IgD-negative memory B cell (primary cell): ENCODE results near the gene TUBAL3. TPM values are rescaled to one million over a fixed set of nuclear protein-coding genes. Genes with fewer than 3 reads are reported as not detected.

Experiments
- H3K27ac Mint-ChIP-seq, 3 donors: one replicate each; pipeline ENCODE4 v1.8.0; 2020 to 2022; ENCODE audit warnings: mild to moderate bottlenecking in 3 of 3, mixed read lengths in 3 of 3, moderate library complexity in 1 of 3
- H3K27me3 Mint-ChIP-seq: one replicate; pipeline ENCODE4 v1.8.0; 2021; ENCODE audit warnings: mixed read lengths
- H3K36me3 Mint-ChIP-seq: one replicate; pipeline ENCODE4 v1.8.0; 2020; ENCODE audit warnings: mild to moderate bottlenecking, mixed read lengths
- H3K4me1 Mint-ChIP-seq, 3 donors: one replicate each; pipeline ENCODE4 v1.8.0; 2020 to 2022; ENCODE audit warnings: mixed read lengths in 3 of 3, mild to moderate bottlenecking in 1 of 3
- H3K4me3 Mint-ChIP-seq, 4 donors: one replicate each; pipeline ENCODE4 v1.8.0; 2020 to 2022; ENCODE audit warnings: mild to moderate bottlenecking in 4 of 4, mixed read lengths in 4 of 4, moderate library complexity in 3 of 4
- H3K9me3 Mint-ChIP-seq, 3 donors: one replicate each; pipeline ENCODE4 v1.8.0; 2020 to 2021; ENCODE audit warnings: mixed read lengths in 3 of 3, mild to moderate bottlenecking in 1 of 3
- polyA plus RNA-seq: library from polyadenylated mRNA; unstranded; fragments of 300-500 nt; fragmentation: Illumina TruSeq; gene quantifications from one replicate; pipeline ENCODE4 v1.2.3, GENCODE V29; 2021

Gene TUBAL3
- polyA plus RNA-seq, 1 donor from 2014 or later: not detected

DNA sequence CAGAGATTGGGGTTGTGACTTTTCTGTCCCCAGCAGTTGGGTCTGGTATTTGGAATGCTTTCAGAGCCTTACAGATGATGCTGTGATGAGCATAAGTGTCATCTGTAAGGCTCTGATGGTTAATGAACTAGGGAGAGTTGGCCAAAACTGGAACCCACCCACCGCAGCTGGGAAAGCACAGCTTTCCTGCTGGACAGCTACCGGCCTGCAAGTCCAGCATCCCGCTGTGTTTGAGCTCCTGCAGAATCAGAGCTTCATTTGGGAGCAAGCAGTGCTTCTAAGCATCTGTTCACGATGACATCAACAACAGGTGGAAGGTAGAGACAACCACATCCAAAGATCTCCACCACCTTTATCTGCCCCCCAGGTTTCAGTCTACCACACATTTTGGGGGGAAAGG lies 28.2 kb downstream of the TUBAL3 start:
- Mint-ChIP-seq H3K27me3 (peaks cover 5% of the 10 kb centered on the region), H3K4me3 (no peak overlapping the region), H3K4me1 (no peaks in the 10 kb centered on the region), H3K36me3 (peaks cover 2% of the 10 kb centered on the region), H3K27ac (no peak overlapping the region), H3K9me3 (peaks cover 0 to 6% (median 0%) of the 10 kb centered on the region in 3 donors)

- Mint-ChIP-seq H3K27me3 (peaks cover 5% of the 10 kb centered on the region), H3K27ac (no peak overlapping the region), H3K4me1 (no peaks in the 10 kb centered on the region)
Observed at GRCh38 chr10:5373891-5374611, 30.6 kb downstream of the TUBAL3 start.

GRCh38 chr10:5373307-5373706 lies 31.3 kb downstream of the TUBAL3 start:
- Mint-ChIP-seq H3K27ac (no peak overlapping the region), H3K9me3 (peaks cover 0 to 6% (median 2%) of the 10 kb centered on the region in 3 donors), H3K27me3 (peaks cover 5% of the 10 kb centered on the region), H3K36me3 (peaks cover 2% of the 10 kb centered on the region), H3K4me3 (no peak overlapping the region), H3K4me1 (no peaks in the 10 kb centered on the region)

More at GRCh38 chr10:5373891-5374611, 30.6 kb downstream of the TUBAL3 start:
- Mint-ChIP-seq H3K36me3 (peaks cover 2% of the 10 kb centered on the region), H3K9me3 (peaks cover under 1 to 6% (median 2%) of the 10 kb centered on the region in 3 donors), H3K4me3 (no peak overlapping the region)

DNA sequence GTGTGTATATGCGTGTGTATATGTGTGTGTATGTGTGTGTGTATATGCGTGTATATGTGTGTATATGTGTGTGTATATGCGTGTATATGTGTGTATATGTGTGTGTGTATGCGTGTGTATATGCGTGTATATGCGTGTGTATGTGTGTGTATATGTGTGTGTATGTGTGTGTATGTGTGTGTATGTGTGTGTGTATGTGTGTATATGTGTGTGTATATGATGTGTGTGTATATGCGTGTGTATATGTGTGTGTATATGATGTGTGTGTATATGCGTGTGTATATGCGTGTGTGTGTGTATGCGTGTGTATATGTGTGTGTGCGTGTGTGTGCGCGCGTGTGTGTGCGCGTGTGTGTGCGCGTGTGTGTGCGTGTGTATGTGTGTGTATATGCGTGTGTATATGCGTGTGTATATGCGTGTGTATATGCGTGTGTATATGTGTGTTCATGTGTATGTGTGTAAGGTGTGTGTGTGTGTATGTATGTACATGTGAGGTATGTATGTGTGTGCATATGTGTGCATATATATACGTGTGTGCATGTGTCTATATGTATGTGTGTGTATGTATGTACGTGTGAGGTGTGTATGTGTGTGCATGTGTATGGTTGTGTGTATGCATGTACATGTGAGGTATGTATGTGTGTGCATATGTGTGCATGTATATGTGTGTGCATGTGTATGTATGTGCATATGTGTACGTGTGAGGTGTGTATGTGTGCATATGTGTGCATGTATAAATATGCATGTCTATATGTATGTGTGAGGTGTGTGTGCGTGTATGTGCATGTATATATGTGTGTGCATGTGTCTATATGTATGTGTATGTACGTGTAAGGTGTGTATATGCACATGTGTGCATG lies 33.9 kb downstream of the TUBAL3 start:
- Mint-ChIP-seq H3K36me3 (peaks cover 2% of the 10 kb centered on the region), H3K27ac (no peak overlapping the region), H3K4me3 (no peak overlapping the region), H3K27me3 (peaks cover 4% of the 10 kb centered on the region), H3K4me1 (no peaks in the 10 kb centered on the region), H3K9me3 (peaks cover 0 to 6% (median 2%) of the 10 kb centered on the region in 3 donors)

DNA sequence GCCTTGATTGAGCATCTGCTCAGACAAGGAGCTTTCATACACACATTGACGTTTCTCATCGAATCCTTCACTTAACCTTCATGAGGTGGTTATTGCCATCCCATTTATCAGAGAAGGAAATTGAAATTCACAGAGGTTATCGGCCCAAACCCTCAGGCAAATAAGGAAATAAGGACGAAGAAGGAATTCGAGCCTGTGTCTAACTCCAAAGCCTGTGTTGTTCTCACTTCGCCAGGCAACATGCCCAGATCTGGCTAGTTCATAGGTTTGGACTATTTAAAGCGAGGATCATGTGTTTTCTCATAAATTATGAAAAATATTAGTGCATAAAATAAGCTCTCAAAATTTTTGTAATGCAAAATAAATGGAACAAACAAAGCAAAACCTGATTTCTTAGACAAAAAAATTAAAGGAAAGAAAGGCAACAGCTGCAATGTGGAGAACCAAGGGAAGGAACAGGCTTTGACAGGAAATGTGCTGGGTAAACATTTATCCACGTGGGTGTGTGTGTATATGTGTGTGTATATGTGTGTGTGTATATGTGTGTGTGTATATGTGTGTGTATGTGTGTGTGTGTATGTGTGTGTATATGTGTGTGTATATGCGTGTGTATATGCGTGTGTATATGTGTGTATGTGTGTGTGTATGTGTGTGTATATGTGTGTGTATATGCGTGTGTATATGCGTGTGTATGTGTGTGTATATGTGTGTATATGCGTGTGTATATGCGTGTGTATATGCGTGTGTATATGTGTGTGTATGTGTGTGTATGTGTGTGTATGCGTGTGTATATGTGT lies 35.1 kb downstream of the TUBAL3 start:
- peaks cover 2% of the 10 kb centered on the region for H3K36me3 Mint-ChIP-seq
- H3K9me3 Mint-ChIP-seq: peaks cover 0 to 6% (median 2%) of the 10 kb centered on the region in 3 donors
- H3K4me3 Mint-ChIP-seq: no peak overlapping the region
- H3K27ac Mint-ChIP-seq: no peak overlapping the region
- no peaks in the 10 kb centered on the region for H3K4me1 Mint-ChIP-seq
- peaks cover 4% of the 10 kb centered on the region for H3K27me3 Mint-ChIP-seq

DNA sequence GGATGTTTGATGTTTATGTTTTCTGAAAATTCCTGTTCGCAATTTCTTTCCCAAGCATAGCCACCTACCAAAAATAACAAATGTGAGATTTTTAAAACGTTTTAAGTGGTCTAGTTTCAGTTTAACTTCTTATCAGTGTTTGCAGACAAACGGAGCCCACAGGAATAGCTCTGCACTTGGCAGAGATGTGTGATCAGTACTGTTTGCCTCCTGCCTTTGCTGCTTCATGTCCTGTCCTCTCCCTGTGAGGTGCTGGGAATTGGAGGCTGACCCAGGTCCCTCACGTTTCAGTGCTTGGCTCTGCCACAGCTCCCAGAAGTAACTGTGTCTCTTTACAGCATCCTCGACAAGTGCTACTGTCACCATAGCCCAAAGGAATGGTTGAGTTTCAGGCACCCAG lies 38.7 kb downstream of the TUBAL3 start:
- H3K9me3 Mint-ChIP-seq: peaks cover 0 to 4% (median under 1%) of the 10 kb centered on the region in 3 donors
- H3K4me1 Mint-ChIP-seq: no peaks in the 10 kb centered on the region
- H3K27ac Mint-ChIP-seq: no peak overlapping the region
- peaks cover 2% of the 10 kb centered on the region for H3K36me3 Mint-ChIP-seq
- H3K4me3 Mint-ChIP-seq: no peak overlapping the region
- H3K27me3 Mint-ChIP-seq: peaks cover 4% of the 10 kb centered on the region

GRCh38 chr10:5364890-5365338 lies 39.7 kb downstream of the TUBAL3 start, which contains the start of gene UCN3:
Gene UCN3 (plus strand): TSS chr10:5364966. CDS start chr10:5373721, 8,755 bp downstream.
- no peaks in the 10 kb centered on the region for H3K4me1 Mint-ChIP-seq
- H3K4me3 Mint-ChIP-seq: no peak within 1 kb of the TSS
- peaks cover 4% of the 10 kb centered on the region for H3K27me3 Mint-ChIP-seq
- peaks cover 2% of the 10 kb centered on the region for H3K36me3 Mint-ChIP-seq
- no peak within 1 kb of the TSS for H3K27ac Mint-ChIP-seq
- no peaks in the 10 kb centered on the region for H3K9me3 Mint-ChIP-seq

DNA sequence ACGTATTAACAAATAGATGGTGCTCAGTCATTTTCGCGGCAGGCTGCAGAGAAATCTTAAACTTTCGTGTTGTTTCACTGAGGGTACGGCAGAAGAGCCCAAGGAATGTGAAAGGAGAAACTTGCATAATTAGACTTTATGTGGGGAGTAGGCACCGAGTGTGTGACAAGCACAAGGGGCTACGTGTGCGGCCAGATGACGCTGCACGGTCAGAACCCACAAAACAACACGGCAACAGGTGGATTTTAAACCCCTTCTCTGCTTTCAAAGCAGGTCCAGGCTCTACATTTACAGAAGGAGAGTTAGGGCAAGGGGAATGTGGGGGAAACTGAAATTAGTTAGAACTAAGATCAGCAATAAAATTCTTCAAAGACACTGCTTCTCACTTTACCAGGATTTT lies 40.3 kb downstream of the TUBAL3 start:
- no peak overlapping the region for H3K27ac Mint-ChIP-seq
- H3K36me3 Mint-ChIP-seq: peaks cover 2% of the 10 kb centered on the region
- H3K27me3 Mint-ChIP-seq: peaks cover 4% of the 10 kb centered on the region
- H3K4me1 Mint-ChIP-seq: no peaks in the 10 kb centered on the region
- H3K9me3 Mint-ChIP-seq: no peaks in the 10 kb centered on the region
- no peak overlapping the region for H3K4me3 Mint-ChIP-seq

DNA sequence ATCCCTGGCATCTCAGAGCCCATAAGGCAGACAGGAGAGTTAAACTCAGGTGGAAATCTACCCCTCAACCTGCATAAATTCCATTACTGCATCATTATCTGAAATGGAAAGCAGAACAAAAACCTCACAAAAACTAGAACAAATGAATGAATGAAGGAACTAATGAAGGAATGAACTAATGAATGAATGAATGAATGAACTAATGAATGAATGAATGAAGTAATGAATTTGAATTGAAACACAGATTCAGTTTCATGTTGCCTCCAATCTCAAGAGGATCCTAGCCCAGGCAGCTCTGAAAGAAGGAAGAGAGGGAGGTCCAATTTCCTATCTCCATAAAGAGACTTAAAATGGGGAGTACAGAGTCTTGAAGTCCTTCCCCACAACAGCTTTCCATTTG lies 41.8 kb downstream of the TUBAL3 start:
- no peaks in the 10 kb centered on the region for H3K4me1 Mint-ChIP-seq
- H3K36me3 Mint-ChIP-seq: peaks cover 2% of the 10 kb centered on the region
- H3K4me3 Mint-ChIP-seq: no peak overlapping the region
- no peaks in the 10 kb centered on the region for H3K9me3 Mint-ChIP-seq
- no peak overlapping the region for H3K27ac Mint-ChIP-seq
- H3K27me3 Mint-ChIP-seq: peaks cover 4% of the 10 kb centered on the region

GRCh38 chr10:5361966-5362365 lies 42.7 kb downstream of the TUBAL3 start:
- Mint-ChIP-seq H3K27ac (no peak overlapping the region), H3K9me3 (peaks cover 0 to 2% (median 0%) of the 10 kb centered on the region in 3 donors), H3K36me3 (peaks cover 2% of the 10 kb centered on the region), H3K4me3 (no peak overlapping the region), H3K27me3 (peaks cover 2% of the 10 kb centered on the region), H3K4me1 (no peaks in the 10 kb centered on the region)

DNA sequence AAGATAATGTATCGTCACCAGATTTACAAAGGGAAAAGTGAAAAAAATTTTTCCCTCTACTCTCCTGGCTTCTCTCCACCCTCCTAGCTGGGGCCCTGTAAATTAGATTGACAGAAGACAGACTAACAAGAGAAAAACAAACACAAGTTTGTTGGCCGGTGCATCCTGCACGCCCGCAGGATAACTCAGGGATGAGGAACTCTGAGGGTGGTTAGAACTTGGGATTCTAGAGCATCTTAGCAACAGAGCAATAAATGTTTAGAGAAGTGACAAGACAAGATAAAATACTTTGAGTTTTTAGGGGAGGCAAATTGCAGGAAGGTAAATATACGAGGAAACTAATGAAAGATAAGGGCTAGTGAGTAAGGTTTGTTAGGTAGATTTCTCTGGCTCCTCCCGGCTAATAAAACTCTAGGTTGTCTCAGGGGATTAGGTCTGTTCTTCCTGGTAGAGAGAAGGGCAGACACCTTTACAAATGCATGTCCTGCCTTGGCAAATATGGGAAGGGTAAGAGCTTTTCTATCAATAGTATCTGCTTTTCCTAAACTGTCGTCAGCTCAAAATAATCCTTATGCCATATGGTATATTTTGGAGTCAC lies 44.2 kb downstream of the TUBAL3 start:
- Mint-ChIP-seq H3K4me3 (no peak overlapping the region), H3K9me3 (peaks cover 0 to 2% (median 0%) of the 10 kb centered on the region in 3 donors), H3K36me3 (peaks cover 2% of the 10 kb centered on the region), H3K27me3 (peaks cover 2% of the 10 kb centered on the region), H3K4me1 (no peaks in the 10 kb centered on the region), H3K27ac (no peak overlapping the region)

GRCh38 chr10:5356302-5356763 lies 48.3 kb downstream of the TUBAL3 start:
- Mint-ChIP-seq H3K36me3 (no peaks in the 10 kb centered on the region), H3K9me3 (peaks cover 0 to 2% (median 0%) of the 10 kb centered on the region in 3 donors), H3K4me3 (peak overlapping the region in 1 of 4 donors; percentile 47), H3K4me1 (no peaks in the 10 kb centered on the region), H3K27ac (no peak overlapping the region), H3K27me3 (peaks cover 5% of the 10 kb centered on the region)

GRCh38 chr10:5355594-5356301 lies 48.9 kb downstream of the TUBAL3 start:
- H3K4me3 Mint-ChIP-seq: peak overlapping the region in 1 of 4 donors; percentile 47
- no peak overlapping the region for H3K27ac Mint-ChIP-seq
- peaks cover 0 to 2% (median 0%) of the 10 kb centered on the region in 3 donors for H3K9me3 Mint-ChIP-seq
- no peaks in the 10 kb centered on the region for H3K4me1 Mint-ChIP-seq
- H3K27me3 Mint-ChIP-seq: peaks cover 4% of the 10 kb centered on the region
- no peaks in the 10 kb centered on the region for H3K36me3 Mint-ChIP-seq

GRCh38 chr10:5354068-5354467 lies 50.6 kb downstream of the TUBAL3 start:
- no peaks in the 10 kb centered on the region for H3K4me1 Mint-ChIP-seq
- peaks cover 0 to 2% (median 0%) of the 10 kb centered on the region in 3 donors for H3K9me3 Mint-ChIP-seq
- H3K36me3 Mint-ChIP-seq: no peaks in the 10 kb centered on the region
- H3K27me3 Mint-ChIP-seq: peaks cover 4% of the 10 kb centered on the region
- H3K4me3 Mint-ChIP-seq: no peak overlapping the region
- H3K27ac Mint-ChIP-seq: no peak overlapping the region
